Mononuclear cell (primary cell): ENCODE data around the gene PHETA1. TPM values are rescaled to one million over a fixed set of nuclear protein-coding genes. Genes with fewer than 3 reads are reported as not detected.
"Not testable (repeated sequence)": the region's sequence is repeated elsewhere in the genome, so short reads cannot be mapped to it uniquely, and the experiment has no call there.

Source experiments
- H3K27me3 ChIP-seq: 2 replicates; pipeline ENCODE4 v1.6.0; 2011; ENCODE audit warnings: low read length, control low read depth; ENCODE audit not compliant: insufficient read depth
- H3K4me1 ChIP-seq: 2 replicates; pipeline ENCODE4 v1.5.1; 2011; ENCODE audit warnings: mild to moderate bottlenecking, low read length, control low read depth; ENCODE audit not compliant: insufficient read depth
- H3K4me3 ChIP-seq: 2 replicates; pipeline ENCODE4 v1.5.1; 2011; ENCODE audit warnings: mild to moderate bottlenecking, low read length, moderate library complexity
- H3K9me3 ChIP-seq: 2 replicates; pipeline ENCODE4 v1.5.1; 2011; ENCODE audit warnings: low read depth, mild to moderate bottlenecking, control low read depth, low read length
- total RNA-seq: library from RNA; depleted of rRNA; stranded (reverse); fragments of >200 nt; gene quantifications from one replicate; pipeline ENCODE4 v1.2.3, GENCODE V29; 2012

PHETA1 gene
- total RNA-seq, 1 donor = 2.7 TPM

DNA sequence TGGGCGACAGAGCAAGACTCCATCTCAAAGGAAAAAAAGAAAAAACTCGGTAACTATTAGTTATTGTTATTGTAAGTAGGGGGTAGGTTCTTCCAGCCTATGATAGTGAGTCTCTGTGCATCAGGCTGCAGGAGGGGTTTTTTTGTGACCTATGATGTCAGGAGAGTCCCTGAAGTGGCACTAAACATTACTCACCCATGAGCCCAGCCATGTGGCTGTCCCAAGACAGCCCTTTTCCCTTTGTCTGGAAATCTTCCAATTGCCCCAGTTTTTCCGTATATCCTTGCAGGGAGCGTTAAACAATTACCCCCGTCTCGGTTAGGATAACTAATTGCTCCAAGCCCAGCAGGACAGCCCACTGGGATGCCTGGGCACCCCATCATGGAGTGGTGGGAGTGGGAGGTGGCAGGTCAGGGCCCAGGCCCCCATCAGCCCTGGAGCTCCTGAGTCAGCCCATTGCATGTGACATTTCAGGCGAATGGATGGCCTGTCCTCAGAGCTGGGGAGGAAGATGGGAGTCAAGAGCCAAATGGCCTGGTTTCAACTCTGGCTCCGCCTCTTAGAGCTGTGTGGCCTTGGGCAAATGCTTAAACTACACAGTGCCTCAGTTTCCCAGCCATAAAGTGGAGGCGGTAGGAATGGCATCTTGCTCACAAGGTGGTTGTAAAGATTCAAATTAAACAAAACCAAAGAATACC lies 16.4 kb downstream of the PHETA1 start:
- no peaks in the 10 kb centered on the region for H3K27me3 ChIP-seq
- no peak overlapping the region for H3K4me3 ChIP-seq
- no peaks in the 10 kb centered on the region for H3K9me3 ChIP-seq
- H3K4me1 ChIP-seq = peaks cover 6% of the 10 kb centered on the region

DNA sequence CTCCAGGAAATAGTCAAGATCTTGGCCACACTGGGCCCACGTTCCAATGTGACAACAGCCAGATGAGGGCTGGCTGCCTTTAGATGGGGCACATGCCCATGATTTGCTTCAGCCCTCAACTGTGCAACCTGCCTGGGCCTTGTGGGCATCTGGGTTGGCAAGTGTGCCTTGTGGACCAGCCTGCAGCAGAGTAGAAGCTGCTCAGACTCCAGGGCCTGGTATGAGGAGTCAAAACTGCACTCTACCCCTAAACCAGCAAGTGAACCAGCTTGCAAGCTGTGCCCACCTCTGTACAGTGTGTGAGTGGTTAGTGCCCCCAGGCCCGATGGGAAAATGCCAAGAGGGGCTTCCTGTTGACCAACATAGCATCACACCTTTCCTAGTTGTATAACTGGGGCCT lies 17.9 kb downstream of the PHETA1 start:
- Histone ChIP-seq H3K9me3 (no peaks in the 10 kb centered on the region), H3K27me3 (no peaks in the 10 kb centered on the region), H3K4me3 (no peak overlapping the region), H3K4me1 (peaks cover 6% of the 10 kb centered on the region)

DNA sequence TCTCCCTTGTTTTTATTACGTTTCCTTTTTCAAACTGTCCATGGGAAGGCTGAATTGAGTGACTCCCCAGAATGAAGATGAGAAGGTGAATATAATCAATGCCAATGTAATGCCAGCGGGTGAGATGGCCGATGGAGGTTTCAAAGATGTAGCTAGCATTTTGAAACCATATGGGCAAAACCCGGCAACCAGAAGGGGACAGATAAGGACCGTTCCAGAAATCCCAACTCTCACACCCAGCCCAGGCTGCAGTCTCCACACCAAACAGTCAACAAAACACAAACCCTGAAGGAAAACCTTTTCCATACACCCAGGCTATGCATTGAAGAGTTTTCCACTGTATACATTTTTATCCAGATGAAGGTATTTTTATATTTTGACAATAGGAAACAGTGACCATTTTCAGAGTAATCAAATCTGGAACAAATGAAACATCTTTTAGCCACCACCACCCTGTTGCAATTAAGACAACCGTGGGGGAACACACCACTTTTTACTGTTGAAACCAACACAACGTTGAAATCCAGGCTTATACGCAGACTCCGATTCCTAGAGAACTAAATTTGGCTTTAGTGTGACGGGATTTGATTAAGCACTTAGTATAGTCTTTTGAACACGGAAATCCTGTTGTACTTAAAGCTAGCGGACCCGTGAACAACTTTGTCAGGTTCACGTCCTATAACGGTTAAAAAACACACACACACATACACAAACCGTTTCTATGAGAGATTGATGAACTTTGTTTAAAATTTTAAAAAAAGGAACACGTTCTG lies 19.0 kb downstream of the PHETA1 start:
- no peaks in the 10 kb centered on the region for H3K4me1 ChIP-seq
- no peaks in the 10 kb centered on the region for H3K27me3 ChIP-seq
- H3K9me3 ChIP-seq = no peaks in the 10 kb centered on the region
- H3K4me3 ChIP-seq = no peak overlapping the region

DNA sequence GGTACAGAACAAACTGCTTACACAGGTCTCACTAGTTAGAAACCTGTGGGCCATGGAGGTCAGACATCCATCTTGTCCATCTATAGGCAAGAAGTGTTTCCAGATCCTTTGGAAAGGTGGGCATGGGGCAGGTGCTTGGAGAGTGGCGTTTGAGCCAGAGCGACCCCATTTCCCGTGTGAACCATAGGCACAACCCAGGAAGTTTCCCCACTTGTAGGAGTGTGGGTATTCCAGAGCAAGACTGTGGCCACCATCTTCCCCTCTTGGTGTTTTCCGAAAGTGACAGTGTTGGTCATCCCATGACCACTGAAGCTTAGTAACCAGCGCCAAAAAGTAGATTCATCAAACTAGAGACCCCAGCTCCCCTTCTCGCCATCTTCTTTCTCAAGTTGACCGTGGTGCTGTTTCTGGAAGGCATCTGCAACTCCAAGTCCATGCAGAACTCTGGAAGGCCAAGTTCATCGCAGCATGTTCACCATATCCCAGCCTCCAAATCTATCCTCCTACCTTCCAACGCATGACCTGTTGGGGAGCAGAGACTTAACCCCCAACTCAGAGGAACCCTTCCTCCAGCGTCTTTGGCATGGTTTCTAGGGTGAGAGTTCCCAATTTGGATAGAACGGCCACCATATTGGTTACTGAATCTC lies 19.7 kb downstream of the PHETA1 start:
- Histone ChIP-seq H3K27me3 (no peaks in the 10 kb centered on the region), H3K9me3 (no peaks in the 10 kb centered on the region), H3K4me1 (no peaks in the 10 kb centered on the region), H3K4me3 (no peak overlapping the region)

DNA sequence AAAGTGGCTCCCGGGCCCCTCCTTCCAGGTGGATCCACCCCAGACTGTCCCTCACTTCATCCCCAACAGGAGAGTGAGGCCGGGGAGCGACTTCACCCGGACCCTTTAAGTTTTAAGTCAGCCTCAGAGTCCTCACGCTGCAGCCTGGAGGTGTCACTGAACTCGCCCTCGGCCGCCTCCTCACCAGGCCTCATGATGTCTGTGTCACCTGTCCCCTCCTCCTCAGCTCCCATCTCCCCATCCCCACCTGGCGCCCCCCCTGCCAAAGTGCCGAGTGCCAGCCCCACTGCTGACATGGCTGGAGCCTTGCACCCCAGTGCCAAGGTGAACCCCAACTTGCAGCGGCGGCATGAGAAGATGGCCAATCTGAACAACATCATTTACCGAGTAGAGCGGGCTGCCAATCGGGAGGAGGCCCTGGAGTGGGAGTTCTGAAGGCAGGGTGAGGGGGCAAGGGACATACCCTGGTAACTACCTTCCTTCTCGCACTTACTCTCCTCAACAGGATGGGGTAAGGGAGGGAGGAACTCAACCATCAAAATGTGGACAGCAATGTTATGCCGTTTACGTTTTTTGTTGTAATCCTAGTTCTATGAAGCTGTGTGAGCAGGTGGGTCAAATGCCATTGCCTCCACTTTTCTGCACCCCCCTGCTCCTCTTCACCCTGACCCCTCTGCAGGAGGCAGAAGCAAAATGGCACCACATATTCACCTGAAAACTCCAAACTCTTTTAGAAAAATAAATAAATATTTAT lies 20.8 kb downstream of the PHETA1 start:
- H3K27me3 ChIP-seq = no peaks in the 10 kb centered on the region
- H3K4me1 ChIP-seq = no peaks in the 10 kb centered on the region
- no peak overlapping the region for H3K4me3 ChIP-seq
- no peaks in the 10 kb centered on the region for H3K9me3 ChIP-seq

DNA sequence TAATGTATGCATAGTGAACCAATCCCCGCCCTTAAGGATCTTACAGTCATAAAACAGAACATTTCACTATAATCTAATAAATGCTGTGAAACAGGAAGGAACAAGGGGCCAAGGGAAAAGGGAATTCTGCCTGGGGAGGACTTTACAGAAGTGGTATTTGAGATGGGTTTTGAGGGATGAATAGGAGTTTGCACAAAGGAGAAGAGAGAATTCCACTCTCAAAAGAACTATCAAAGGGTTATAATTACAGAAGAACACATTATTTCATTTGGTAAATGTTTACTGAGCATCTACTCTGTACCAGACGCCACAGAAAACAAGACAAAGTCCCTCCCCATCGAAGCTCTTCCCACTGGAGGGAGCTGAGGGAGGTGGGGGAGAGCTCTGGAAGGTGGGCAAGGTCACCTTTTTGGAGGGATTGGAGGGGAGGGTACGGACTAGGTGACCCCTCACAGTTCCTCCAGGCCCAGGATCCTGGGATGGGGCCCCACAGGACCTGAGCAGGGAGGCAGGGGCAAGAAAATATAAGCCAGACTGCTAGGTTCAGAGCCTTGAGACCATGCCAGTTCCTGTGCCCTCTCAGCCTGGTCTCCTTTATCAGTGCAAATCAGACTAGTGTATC lies 24.5 kb downstream of the PHETA1 start:
- Histone ChIP-seq H3K4me1 (no peaks in the 10 kb centered on the region), H3K4me3 (no peak overlapping the region), H3K9me3 (no peaks in the 10 kb centered on the region), H3K27me3 (no peaks in the 10 kb centered on the region)

DNA sequence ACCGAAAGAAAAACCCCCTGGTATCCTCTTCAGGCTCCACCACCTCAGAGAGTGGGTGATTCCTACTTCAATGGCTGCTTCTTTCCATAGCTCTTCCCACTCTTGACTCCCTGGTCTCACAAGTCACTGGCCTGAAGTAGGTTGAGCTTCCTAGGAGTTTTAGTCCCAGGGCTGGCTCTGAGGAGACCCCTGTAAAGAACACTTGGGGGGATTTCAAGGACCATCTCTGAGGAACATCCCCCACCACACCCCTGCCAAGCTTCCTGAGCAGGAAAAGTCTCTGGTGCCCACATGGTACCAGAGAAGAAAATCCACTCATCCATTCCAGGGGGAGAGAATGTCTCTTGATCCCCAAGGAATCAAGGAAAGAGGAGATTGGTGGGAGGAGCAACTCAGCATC lies 25.7 kb downstream of the PHETA1 start:
- Histone ChIP-seq H3K27me3 (no peaks in the 10 kb centered on the region), H3K4me1 (no peaks in the 10 kb centered on the region), H3K9me3 (no peaks in the 10 kb centered on the region), H3K4me3 (no peak overlapping the region)

DNA sequence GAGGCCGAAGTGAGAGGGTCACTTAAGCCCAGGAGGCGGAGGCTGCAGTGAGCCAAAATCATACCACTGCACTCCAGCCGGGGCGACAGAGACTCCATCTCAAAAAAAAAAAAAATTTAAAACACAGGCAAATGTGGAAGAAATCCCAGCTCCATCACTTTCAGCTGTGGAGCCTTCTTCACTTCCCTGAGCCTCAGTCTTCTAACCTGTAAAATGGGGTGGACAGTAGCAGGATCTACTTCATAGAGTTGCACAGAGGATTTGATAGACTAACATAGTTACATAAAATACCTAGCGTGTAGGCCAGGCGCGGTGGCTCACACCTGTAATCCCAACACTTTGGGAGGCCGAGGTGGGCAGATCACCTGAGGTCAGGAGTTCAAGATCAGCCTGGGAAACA lies 26.5 kb downstream of the PHETA1 start:
- Histone ChIP-seq H3K4me1 (no peaks in the 10 kb centered on the region), H3K4me3 (no peak overlapping the region), H3K9me3 (no peaks in the 10 kb centered on the region), H3K27me3 (no peaks in the 10 kb centered on the region)

DNA sequence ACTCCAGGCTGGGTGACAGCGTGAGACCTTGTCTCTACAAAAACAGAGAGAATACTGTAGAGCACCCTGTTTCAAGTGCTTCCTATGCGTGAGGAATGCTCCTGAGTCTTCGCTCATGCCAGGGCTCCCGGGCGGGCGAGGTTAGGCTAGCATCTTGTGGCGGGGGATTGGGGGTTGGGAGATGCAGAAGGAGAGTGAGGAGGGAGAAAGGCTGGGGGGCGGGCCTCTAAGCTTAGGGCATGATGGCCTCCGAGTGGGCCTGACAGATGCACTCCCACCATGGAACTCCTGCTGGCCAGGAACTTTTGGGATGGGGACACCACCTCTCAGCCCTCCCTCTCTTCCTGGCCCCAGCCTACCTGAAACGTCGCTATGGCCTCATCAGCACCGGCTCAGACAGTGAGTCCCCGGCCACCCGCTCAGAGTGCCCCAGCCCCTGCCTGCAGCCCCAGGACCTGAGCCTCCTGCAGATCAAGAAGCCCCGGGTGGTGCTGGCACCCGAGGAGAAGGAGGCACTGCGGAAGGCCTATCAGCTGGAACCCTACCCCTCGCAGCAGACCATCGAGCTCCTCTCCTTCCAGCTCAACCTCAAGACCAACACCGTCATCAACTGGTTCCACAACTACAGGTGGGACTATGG lies 27.3 kb downstream of the PHETA1 start:
- no peaks in the 10 kb centered on the region for H3K4me1 ChIP-seq
- H3K27me3 ChIP-seq = no peaks in the 10 kb centered on the region
- H3K4me3 ChIP-seq = no peak overlapping the region
- H3K9me3 ChIP-seq = no peaks in the 10 kb centered on the region

DNA sequence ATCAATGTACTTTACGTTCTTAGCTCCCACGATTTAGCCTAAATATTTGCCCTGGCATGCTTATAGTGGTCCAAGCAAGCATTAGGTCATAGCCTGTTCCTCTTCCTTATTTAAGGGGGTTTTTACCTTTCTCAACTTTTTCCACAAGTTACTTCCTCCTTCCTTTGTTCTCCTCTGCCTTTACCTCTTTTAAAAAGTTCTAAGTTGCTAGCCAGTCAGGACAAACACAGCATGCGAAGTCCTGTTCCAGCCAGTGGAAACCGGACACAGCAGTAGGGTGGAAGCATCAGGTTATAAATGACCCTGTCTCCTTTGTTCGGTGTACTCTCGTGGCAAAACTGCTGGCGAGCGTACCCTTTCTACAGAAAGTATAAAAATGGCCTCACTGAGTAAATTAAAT lies 28.2 kb downstream of the PHETA1 start:
- H3K4me3 ChIP-seq, H3K27me3 ChIP-seq, H3K4me1 ChIP-seq, H3K9me3 ChIP-seq: not testable (repeated sequence)

DNA sequence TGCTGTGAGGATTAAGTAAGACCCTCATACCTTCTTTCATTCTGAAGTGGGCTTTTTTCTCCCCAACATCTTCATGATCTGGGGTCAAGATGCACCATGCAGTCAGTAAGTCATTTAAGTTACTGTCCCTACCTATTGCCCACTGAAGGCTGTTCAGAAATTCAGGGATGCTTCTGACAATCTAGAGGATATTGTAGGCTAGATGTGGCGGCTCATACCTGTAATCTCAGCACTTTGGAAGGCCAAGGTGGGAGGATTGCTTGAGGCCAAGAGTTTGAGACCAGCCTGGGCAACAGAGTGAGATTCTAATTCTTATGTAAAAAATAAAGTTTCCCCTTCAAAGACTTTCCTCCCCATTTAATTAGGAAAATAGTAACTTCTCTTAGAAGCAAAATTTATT lies 28.7 kb downstream of the PHETA1 start:
- Histone ChIP-seq H3K9me3 (no peaks in the 10 kb centered on the region), H3K4me1 (no peaks in the 10 kb centered on the region), H3K27me3 (no peaks in the 10 kb centered on the region), H3K4me3 (no peak overlapping the region)

DNA sequence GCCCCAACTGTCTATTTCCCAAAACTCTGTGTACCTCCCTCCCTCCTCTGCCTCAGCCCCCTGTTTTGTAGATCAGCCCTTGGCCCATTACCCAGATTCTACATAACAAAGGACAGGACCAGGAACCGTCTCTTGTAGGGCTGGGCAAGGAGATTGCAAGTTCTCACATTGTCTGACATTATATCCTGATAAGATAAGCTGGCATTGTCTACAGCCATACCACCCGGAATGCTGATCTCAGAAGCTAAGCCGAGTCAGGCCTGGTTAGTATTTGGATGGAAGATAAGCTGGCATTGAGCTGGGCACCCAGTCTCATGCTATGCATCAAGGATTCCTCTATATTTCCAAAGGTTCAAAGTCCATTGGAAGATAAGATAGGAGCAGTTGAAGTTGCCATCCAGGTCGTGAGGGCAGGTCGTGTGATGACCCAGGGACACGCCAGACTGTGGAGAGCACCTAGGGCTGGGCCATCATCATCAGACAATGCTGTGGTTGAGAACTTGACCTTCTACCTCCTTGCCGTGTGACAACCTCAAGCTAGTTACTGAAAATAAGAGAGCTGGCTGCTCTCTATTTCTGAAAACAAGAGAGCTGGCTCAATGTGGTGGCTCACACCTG lies 29.5 kb downstream of the PHETA1 start:
- Histone ChIP-seq H3K9me3 (no peaks in the 10 kb centered on the region), H3K4me1 (no peaks in the 10 kb centered on the region), H3K4me3 (no peak overlapping the region), H3K27me3 (no peaks in the 10 kb centered on the region)

DNA sequence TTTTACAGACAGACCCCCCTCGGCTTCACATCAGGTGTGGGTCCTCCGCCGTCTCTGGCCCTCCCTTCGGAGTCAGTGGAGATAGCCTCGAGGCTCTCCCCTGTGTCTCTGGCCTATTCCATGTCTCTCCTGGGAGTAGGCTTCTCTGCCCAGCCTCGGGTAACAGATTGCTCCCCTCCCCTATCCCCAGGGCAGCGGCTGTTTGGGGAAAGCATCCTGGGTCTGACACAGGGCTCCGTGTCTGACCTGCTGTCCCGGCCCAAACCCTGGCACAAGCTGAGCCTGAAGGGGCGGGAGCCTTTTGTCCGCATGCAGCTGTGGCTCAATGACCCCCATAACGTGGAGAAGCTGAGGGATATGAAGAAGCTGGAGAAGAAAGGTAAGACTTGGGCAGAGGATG lies 30.8 kb downstream of the PHETA1 start:
- H3K27me3 ChIP-seq = no peaks in the 10 kb centered on the region
- H3K4me1 ChIP-seq = no peaks in the 10 kb centered on the region
- H3K4me3 ChIP-seq = no peak overlapping the region
- no peaks in the 10 kb centered on the region for H3K9me3 ChIP-seq

DNA sequence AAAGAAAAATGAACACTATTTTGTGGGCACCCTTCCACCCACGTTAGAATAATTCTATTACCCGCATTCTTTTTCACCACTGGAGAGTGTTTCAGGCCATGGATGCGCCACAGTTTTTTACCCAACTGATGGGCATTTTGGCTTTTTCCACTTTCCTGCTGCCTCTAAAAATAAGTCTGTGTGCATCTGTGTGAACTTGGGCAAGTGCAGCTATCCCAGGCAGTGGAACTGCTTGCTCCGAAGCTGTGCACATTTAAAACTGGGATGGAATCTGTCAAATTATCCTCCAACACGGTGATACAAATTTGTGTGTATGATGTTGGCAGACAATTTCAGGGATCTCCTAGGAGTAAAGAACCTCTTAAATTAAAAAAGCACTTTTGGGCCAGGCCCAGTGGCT lies 31.5 kb downstream of the PHETA1 start:
- no peak overlapping the region for H3K4me3 ChIP-seq
- no peaks in the 10 kb centered on the region for H3K27me3 ChIP-seq
- H3K9me3 ChIP-seq = no peaks in the 10 kb centered on the region
- H3K4me1 ChIP-seq = no peaks in the 10 kb centered on the region
